Colonic mucosa (tissue), 4 donors: ENCODE measurements around the gene SIX1. TPM values are rescaled to one million over a fixed set of nuclear protein-coding genes. Genes with fewer than 3 reads are reported as not detected.

Experiments used
- DNase-seq: peaks from one replicate; pipeline ENCODE4 v3.0.0-alpha.2; 2020
- H3K27ac ChIP-seq: fragments of 200-600 bp; one replicate; pipeline ENCODE4 v1.8.0; 2021
- H3K27me3 ChIP-seq: fragments of 200-600 bp; one replicate; pipeline ENCODE4 v1.8.0; 2021
- H3K36me3 ChIP-seq: fragments of 200-600 bp; one replicate; pipeline ENCODE4 v1.8.0; 2021
- H3K4me1 ChIP-seq: fragments of 200-600 bp; one replicate; pipeline ENCODE4 v1.8.0; 2021; ENCODE audit warnings: mild to moderate bottlenecking
- H3K4me3 ChIP-seq: fragments of 200-600 bp; one replicate; pipeline ENCODE4 v1.8.0; 2021
- H3K9ac ChIP-seq, 2 donors: one replicate each; pipeline ENCODE4 v1.7.0; 2013; ENCODE audit warnings: control low read depth in 2 of 2, low read depth in 2 of 2, low read length in 2 of 2
- H3K9me3 ChIP-seq: fragments of 200-600 bp; one replicate; pipeline ENCODE4 v1.8.0; 2021
- intact Hi-C: fragments of 100-400 bp; cut with DNase I; formaldehyde crosslinking; loops from one replicate; pipeline ENCODE4 v1.14.1; 2022
- total RNA-seq, 2 donors: library from RNA; stranded (reverse); fragmentation: NEBNext Ultra II Directional in 1 of 2; extraction: Animal tissue kit (Norgen Biotek cat#: 25700) in 1 of 2; gene quantifications; one replicate each; pipeline ENCODE4 v1.2.1, GENCODE V29; 2021
- TF ChIP-seq, protein P1 (sequence below): fragments of 200-600 bp; IDR thresholded peaks from one replicate; pipeline ENCODE4 v1.8.0; 2022; ENCODE audit warnings: antibody characterized with exemption, mild to moderate bottlenecking
- donor health status: healthy.
- donor health status: DM: no; HTN: no; CAD: no.
- donor health status: DM: no; HTN: no; CAD: no.

The SIX1 gene
- total RNA-seq, 2 donors from 2014 or later, result not detected

DNA sequence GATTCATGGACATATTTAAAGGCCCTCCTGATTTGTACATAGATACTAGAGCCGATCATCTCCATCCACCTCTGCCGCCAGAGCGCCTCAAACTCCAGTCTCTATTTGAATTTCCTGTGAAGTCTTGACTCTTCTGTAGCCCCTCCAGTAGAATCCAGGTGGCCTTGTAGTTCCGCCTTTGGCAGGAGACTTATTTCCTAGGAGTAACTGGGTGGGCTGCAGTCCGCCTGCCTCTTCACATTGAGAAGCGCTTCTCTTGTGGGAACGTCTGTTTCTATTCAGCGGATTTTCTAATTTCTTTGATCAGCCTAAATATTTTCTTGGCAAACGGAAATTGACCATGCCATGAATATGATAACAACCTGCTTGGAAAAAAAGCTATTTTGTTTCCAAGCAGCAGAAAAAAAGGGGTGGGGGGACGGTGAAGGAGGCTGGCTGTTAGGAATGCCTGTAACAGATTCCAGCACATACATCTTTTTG, 9.0 kb upstream of the SIX1 start:
- TF ChIP-seq, protein P1, sequence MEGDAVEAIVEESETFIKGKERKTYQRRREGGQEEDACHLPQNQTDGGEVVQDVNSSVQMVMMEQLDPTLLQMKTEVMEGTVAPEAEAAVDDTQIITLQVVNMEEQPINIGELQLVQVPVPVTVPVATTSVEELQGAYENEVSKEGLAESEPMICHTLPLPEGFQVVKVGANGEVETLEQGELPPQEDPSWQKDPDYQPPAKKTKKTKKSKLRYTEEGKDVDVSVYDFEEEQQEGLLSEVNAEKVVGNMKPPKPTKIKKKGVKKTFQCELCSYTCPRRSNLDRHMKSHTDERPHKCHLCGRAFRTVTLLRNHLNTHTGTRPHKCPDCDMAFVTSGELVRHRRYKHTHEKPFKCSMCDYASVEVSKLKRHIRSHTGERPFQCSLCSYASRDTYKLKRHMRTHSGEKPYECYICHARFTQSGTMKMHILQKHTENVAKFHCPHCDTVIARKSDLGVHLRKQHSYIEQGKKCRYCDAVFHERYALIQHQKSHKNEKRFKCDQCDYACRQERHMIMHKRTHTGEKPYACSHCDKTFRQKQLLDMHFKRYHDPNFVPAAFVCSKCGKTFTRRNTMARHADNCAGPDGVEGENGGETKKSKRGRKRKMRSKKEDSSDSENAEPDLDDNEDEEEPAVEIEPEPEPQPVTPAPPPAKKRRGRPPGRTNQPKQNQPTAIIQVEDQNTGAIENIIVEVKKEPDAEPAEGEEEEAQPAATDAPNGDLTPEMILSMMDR, result no peak
- Histone ChIP-seq H3K4me3 (no peak overlapping the region), H3K4me1 (peaks cover 5% of the 10 kb centered on the region), H3K9me3 (no peaks in the 10 kb centered on the region), H3K36me3 (no peaks in the 10 kb centered on the region), H3K27ac (no peak overlapping the region), H3K27me3 (peaks cover 66% of the 10 kb centered on the region), H3K9ac (no peak overlapping the region)
- intact Hi-C loops, result loop anchor here (10.0 kb wide), 1 partner anchor 367 kb away; no protein-coding TSS in a partner anchor
- no peak for DNase-seq

DNA sequence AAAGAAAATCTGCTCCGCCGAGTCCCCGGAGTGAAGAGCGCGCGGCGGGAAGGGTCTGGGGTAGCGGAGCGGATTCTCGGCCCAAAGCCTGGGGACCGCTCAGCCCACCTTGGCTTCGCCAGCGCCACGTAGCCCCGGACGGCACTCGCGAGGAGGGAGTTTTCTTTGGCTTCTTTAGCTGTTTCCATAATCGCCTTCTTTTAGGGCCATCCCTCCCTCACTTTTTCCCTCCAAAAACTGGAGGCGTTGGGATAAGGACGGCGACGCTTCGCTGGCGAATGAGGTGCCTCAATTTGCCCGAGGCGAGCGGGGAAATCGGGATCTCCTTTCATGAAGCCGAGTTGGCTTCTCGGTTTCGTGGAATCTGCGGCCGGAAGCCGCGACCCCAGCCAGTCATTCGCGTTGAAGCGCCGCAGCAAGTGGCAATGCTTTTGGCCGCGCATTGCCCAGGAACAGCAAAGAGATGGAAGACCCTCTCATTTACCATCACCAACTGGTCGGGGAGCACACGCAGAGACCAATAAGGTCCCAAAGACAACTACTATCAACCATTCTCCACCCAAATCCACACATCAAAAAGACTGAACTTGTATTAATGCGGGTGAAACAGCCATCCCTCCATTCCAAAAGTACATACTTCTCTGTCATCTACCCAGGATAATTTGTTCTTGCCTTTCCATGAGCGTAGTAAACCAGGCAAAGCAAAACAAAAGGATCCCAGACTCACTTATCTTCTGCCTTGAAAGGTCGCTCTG, 8.4 kb upstream of the SIX1 start:
- Histone ChIP-seq H3K9me3 (no peaks in the 10 kb centered on the region), H3K4me3 (peak overlapping the region; percentile 65), H3K27ac (no peak overlapping the region), H3K9ac (peak overlapping the region; percentile 26 to 50), H3K4me1 (peaks cover 5% of the 10 kb centered on the region), H3K36me3 (no peaks in the 10 kb centered on the region), H3K27me3 (peaks cover 72% of the 10 kb centered on the region)
- intact Hi-C loops, result loop anchor here (10.0 kb wide), 1 partner anchor 367 kb away; no protein-coding TSS in a partner anchor
- TF ChIP-seq, protein P1, result no peak
- DNase-seq, result no peak

DNA sequence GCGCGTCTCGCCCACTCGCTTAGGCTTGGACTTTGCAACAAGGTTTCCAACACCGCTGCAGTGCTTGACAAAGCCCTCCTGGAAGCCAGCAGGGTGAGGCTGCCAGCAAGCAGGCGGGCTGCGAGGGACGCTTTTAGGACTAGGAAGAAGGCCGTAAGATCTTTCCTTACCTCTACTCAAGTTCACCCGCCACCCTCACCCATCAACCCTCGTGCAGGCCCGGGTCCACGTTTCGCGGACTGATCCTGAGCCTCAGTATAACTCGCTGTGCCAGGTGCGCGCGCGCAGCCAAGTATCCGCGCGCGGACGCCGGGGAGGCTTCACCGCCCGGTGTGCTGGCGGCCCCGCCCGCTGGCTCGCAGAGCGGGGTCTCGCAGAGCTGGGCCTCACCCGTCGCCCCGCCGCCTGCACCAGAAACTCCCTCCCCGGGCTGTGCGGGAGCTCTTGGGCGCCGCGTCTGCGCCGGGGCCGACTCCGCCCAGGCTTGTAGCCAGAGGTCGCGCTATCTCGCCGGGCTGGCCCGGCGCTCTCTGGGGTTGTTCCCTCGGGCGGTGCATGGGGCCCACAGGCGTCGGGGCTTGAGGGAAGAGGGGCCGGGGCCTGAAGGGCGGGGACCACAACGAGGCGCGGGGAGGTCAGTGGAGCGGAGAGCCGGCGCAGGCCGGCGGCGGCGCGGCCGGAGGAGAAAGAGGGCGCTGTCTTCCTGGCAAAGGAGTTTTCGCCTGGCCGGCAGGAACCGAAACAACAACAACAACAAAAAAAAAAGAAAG, 7.6 kb upstream of the SIX1 start:
- intact Hi-C loops, result loop anchor here (10.0 kb wide), 1 partner anchor 368 kb away; no protein-coding TSS in a partner anchor
- Histone ChIP-seq H3K4me3 (peak overlapping the region; percentile 65), H3K27me3 (peaks cover 79% of the 10 kb centered on the region), H3K9me3 (no peaks in the 10 kb centered on the region), H3K27ac (no peak overlapping the region), H3K4me1 (peaks cover 5% of the 10 kb centered on the region), H3K9ac (peak overlapping the region; percentile 26 to 50), H3K36me3 (no peaks in the 10 kb centered on the region)
- peak; percentile 51 for DNase-seq
- TF ChIP-seq, protein P1, result no peak

DNA sequence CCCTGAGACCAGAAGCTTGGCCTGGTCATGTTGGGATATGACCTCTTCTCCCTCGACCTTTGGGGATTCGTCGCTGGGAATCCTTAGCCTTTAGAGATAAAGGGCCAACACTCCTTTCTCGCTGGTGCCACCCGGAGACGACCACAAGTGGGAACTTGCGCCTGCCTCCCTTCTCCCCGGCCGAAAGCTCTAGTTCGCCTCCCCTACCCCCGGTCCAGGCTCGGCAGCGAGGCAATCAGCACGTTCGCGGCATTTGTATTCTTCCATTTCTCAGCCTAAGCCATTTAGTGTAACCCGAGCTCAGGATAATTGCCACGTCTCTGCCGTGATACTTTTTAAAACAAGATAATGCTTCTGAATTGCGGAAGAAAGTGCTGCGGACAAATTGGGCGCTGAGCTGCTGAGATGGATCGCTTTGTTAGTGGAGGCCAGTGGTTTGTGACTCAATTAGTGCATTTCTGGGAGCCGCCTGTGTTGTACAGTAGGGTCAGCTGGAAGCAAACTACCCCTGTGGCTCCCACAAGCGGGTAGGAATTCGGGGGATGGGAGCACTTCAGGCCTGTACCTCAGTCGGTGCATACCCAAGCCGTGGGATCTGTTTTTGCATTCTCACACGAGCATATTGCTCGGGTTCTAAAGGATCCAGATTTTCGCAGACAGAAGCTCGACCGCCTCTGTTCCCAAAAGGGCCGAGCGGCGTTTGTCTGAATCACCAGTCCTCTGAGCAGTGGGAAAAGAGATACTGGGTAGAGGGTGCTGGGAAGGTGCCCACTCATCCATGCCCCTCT, 6.8 kb upstream of the SIX1 start:
- H3K4me1 ChIP-seq, result peaks cover 5% of the 10 kb centered on the region
- H3K27ac ChIP-seq, result no peak overlapping the region
- intact Hi-C loops, result loop anchor here (10.0 kb wide), 1 partner anchor 369 kb away; no protein-coding TSS in a partner anchor
- no peaks in the 10 kb centered on the region for H3K36me3 ChIP-seq
- TF ChIP-seq, protein P1, result no peak
- no peak for DNase-seq
- H3K9me3 ChIP-seq, result no peaks in the 10 kb centered on the region
- H3K9ac ChIP-seq, result no peak overlapping the region
- peaks cover 87% of the 10 kb centered on the region for H3K27me3 ChIP-seq
- H3K4me3 ChIP-seq, result peak overlapping the region; percentile 65
